ELR (cell line): Measurements from ENCODE around the gene ELOVL6.
"Not testable (repeated sequence)": the region's sequence is repeated elsewhere in the genome, so short reads cannot be mapped to it uniquely, and the experiment has no call there.

Source experiments
- DNase-seq: peaks from one replicate; pipeline ENCODE4 v3.0.0-alpha.2; 2015; ENCODE audit warnings: low read depth

The ELOVL6 gene

GRCh38 chr4:110074570-110074969 is 123.8 kb downstream of the ELOVL6 start:
- DNase-seq, result no peak

GRCh38 chr4:110073053-110073845 is 125.2 kb downstream of the ELOVL6 start:
- no peak for DNase-seq

- DNase-seq, result no peak
These were observed 126.9 kb downstream of the ELOVL6 start for GRCh38 chr4:110071466-110071865.

GRCh38 chr4:110068248-110068647 is 130.2 kb downstream of the ELOVL6 start:
- DNase-seq, result no peak

GRCh38 chr4:110064934-110065333 is 133.5 kb downstream of the ELOVL6 start:
- DNase-seq, result no peak

GRCh38 chr4:110064295-110064694 is 134.1 kb downstream of the ELOVL6 start:
- DNase-seq, result no peak

- no peak for DNase-seq
These were observed 136.2 kb downstream of the ELOVL6 start for GRCh38 chr4:110062166-110062565.

- no peak for DNase-seq
These were observed 137.3 kb downstream of the ELOVL6 start for GRCh38 chr4:110061076-110061475.

- peak; percentile 41 for DNase-seq
These were observed 138.7 kb downstream of the ELOVL6 start for GRCh38 chr4:110059556-110060191.

GRCh38 chr4:110058677-110059076 is 139.7 kb downstream of the ELOVL6 start:
- no peak for DNase-seq

- no peak for DNase-seq
These were observed 143.2 kb downstream of the ELOVL6 start for GRCh38 chr4:110055158-110055768.

- peak; percentile 54 for DNase-seq
These were observed 148.2 kb downstream of the ELOVL6 start for GRCh38 chr4:110049951-110050925.

GRCh38 chr4:110046588-110047049 is 151.8 kb downstream of the ELOVL6 start:
- no peak for DNase-seq

- DNase-seq, result no peak
These were observed 155.6 kb downstream of the ELOVL6 start for GRCh38 chr4:110042545-110043517.

- DNase-seq, result no peak
These were observed 156.7 kb downstream of the ELOVL6 start for GRCh38 chr4:110041735-110042134.

GRCh38 chr4:110039164-110039563 is 159.3 kb downstream of the ELOVL6 start:
- not testable (repeated sequence) for DNase-seq

- DNase-seq, result no peak
These were observed 164.4 kb downstream of the ELOVL6 start for GRCh38 chr4:110034026-110034393.

GRCh38 chr4:110033355-110034025 is 164.9 kb downstream of the ELOVL6 start:
- no peak for DNase-seq

GRCh38 chr4:110032603-110033002 is 165.8 kb downstream of the ELOVL6 start:
- DNase-seq, result no peak

- DNase-seq, result no peak
These were observed 172.7 kb downstream of the ELOVL6 start for GRCh38 chr4:110025718-110026117.
